CD8-positive, alpha-beta memory T cell (primary cell): ENCODE measurements around the gene FAM168A. TPM values are rescaled to one million over a fixed set of nuclear protein-coding genes. Genes with fewer than 3 reads are reported as not detected.

Source experiments
- CTCF ChIA-PET: fragments of 350-600 bp; sonication (Branson Sonifier 250); formaldehyde crosslinking; loops from one replicate; lab custom pipeline; 2021; ENCODE audit warnings: antibody characterized with exemption; lab: Charles Lee
- POLR2A ChIA-PET: fragments of 350-600 bp; sonication (Branson Sonifier 250); formaldehyde crosslinking; loops from one replicate; lab custom pipeline; 2021; ENCODE audit warnings: antibody characterized with exemption; lab: Charles Lee
- DNase-seq, 5 donors: peaks; one replicate each; pipeline versions ENCODE4 v3.0.0 to v3.0.0-alpha.2; 2020 to 2022; ENCODE audit warnings: mixed read lengths in 1 of 5
- H3K27ac ChIP-seq: one replicate; pipeline ENCODE4 v1.7.0; 2013; ENCODE audit warnings: low read depth, mild to moderate bottlenecking, low read length, moderate library complexity
- H3K27me3 ChIP-seq: 2 replicates; pipeline ENCODE4 v1.7.0; 2013; ENCODE audit warnings: low read length, mild to moderate bottlenecking; ENCODE audit not compliant: insufficient read depth, poor library complexity, severe bottlenecking
- H3K36me3 ChIP-seq: 2 replicates; pipeline ENCODE4 v1.7.0; 2013; ENCODE audit warnings: mild to moderate bottlenecking, low read length, moderate library complexity; ENCODE audit not compliant: insufficient read depth
- H3K4me1 ChIP-seq: 2 replicates; pipeline ENCODE4 v1.7.0; 2013; ENCODE audit warnings: mild to moderate bottlenecking, low read length, moderate library complexity; ENCODE audit not compliant: insufficient read depth
- H3K4me3 ChIP-seq: 2 replicates; pipeline ENCODE4 v1.7.0; 2013; ENCODE audit warnings: mild to moderate bottlenecking, low read length
- H3K9me3 ChIP-seq: 2 replicates; pipeline ENCODE4 v1.7.0; 2013; ENCODE audit warnings: mild to moderate bottlenecking, low read length
- H3K27ac Mint-ChIP-seq, 8 donors: one replicate each; pipeline ENCODE4 v1.8.0; 2020 to 2021; ENCODE audit warnings: mixed read lengths in 8 of 8, mild to moderate bottlenecking in 6 of 8, inconsistent platforms in 3 of 8, moderate library complexity in 3 of 8
- H3K27me3 Mint-ChIP-seq, 2 donors: one replicate each; pipeline ENCODE4 v1.8.0; 2020 to 2021; ENCODE audit warnings: mixed read lengths in 2 of 2, mild to moderate bottlenecking in 1 of 2, moderate library complexity in 1 of 2
- H3K36me3 Mint-ChIP-seq, 3 donors: one replicate each; pipeline ENCODE4 v1.8.0; 2020 to 2021; ENCODE audit warnings: mixed read lengths in 3 of 3, inconsistent platforms in 1 of 3, mild to moderate bottlenecking in 1 of 3
- H3K4me1 Mint-ChIP-seq, 3 donors: one replicate each; pipeline ENCODE4 v1.8.0; 2020 to 2021; ENCODE audit warnings: mixed read lengths in 3 of 3, inconsistent platforms in 1 of 3, mild to moderate bottlenecking in 1 of 3
- H3K4me3 Mint-ChIP-seq, 7 donors: one replicate each; pipeline ENCODE4 v1.8.0; 2020 to 2021; ENCODE audit warnings: mixed read lengths in 7 of 7, mild to moderate bottlenecking in 6 of 7, moderate library complexity in 4 of 7, inconsistent platforms in 2 of 7
- H3K9me3 Mint-ChIP-seq, 5 donors: one replicate each; pipeline ENCODE4 v1.8.0; 2020 to 2022; ENCODE audit warnings: mixed read lengths in 5 of 5, mild to moderate bottlenecking in 3 of 5, moderate library complexity in 2 of 5, inconsistent platforms in 1 of 5
- polyA plus RNA-seq: library from polyadenylated mRNA; unstranded; fragments of 300-500 nt; fragmentation: Illumina TruSeq; gene quantifications from one replicate; pipeline ENCODE4 v1.2.3, GENCODE V29; 2021
- total RNA-seq, 2 experiments: library from RNA; stranded (reverse); gene quantifications; one replicate each; pipeline ENCODE4 v1.2.3, GENCODE V29; 2021

Gene FAM168A
- total and polyA plus RNA-seq, 3 experiments from 2014 or later, result 2.5 to 13.1 (median 11.7) TPM

DNA sequence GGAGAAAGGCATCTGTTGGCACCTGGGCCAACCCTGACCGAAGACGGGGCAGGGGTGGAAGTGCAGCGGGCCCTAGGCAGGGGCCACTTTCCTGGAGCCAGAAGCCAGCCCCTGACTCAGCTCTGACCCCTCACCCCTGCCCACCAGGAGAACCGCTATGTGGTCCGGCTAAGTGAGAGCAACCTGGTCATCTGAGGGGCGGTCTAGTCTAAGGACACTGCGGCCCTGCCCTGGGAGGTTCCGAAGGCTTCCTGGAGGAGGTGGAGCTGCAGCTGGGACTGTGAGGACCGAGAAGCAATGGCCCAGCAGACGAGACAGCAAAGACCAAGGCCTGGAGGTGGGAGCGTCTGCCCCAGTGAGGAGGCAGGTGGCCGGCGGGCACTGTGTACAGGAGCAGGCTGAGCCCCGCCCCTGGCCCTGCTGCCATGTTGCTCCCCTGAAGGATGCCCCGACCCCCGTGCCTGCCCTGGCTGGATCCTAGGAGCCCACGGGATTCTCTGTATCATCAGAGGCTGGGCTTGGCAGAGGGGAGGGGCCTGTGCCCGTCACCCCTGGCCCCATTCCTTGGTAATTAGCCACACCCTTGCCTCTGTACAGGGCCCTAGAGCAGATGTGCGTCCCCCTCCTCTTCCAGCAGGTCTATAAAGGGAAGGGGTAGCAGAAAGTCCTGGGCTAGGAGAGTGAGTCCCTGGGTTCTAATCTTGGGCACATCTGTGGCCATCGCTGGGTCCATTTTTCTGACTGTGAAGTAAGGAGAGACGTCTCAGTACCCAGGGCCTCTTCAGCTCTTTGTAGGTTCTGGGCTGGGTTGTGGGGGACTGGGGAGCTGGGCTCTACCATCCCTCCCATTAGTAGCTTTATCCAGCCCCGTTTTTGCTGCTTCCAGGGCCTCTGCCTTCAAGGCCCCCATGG, 202.4 kb downstream of the FAM168A start:
- H3K27me3 Mint-ChIP-seq, result no peaks in the 10 kb centered on the region
- H3K9me3 Mint-ChIP-seq, result no peaks in the 10 kb centered on the region
- peak overlapping the region in 3 of 8 donors; percentile 22 to 29 (median 29) for H3K27ac Mint-ChIP-seq
- H3K4me1 Mint-ChIP-seq, result no peaks in the 10 kb centered on the region
- ChIA-PET POLR2A (no interaction called here), CTCF (interaction anchor here (1.1 to 9.1 kb wide), 2 partner anchors 45 to 55 kb away, joined by 3 to 190 read pairs; no protein-coding TSS in a partner anchor)
- Histone ChIP-seq H3K27ac (no peak overlapping the region), H3K4me1 (no peaks in the 10 kb centered on the region), H3K4me3 (no peak overlapping the region), H3K27me3 (no peaks in the 10 kb centered on the region), H3K36me3 (no peaks in the 10 kb centered on the region), H3K9me3 (no peaks in the 10 kb centered on the region)
- no peak for DNase-seq
- no peak overlapping the region for H3K4me3 Mint-ChIP-seq
- H3K36me3 Mint-ChIP-seq, result peaks cover 0 to 47% (median 0%) of the 10 kb centered on the region in 3 donors

DNA sequence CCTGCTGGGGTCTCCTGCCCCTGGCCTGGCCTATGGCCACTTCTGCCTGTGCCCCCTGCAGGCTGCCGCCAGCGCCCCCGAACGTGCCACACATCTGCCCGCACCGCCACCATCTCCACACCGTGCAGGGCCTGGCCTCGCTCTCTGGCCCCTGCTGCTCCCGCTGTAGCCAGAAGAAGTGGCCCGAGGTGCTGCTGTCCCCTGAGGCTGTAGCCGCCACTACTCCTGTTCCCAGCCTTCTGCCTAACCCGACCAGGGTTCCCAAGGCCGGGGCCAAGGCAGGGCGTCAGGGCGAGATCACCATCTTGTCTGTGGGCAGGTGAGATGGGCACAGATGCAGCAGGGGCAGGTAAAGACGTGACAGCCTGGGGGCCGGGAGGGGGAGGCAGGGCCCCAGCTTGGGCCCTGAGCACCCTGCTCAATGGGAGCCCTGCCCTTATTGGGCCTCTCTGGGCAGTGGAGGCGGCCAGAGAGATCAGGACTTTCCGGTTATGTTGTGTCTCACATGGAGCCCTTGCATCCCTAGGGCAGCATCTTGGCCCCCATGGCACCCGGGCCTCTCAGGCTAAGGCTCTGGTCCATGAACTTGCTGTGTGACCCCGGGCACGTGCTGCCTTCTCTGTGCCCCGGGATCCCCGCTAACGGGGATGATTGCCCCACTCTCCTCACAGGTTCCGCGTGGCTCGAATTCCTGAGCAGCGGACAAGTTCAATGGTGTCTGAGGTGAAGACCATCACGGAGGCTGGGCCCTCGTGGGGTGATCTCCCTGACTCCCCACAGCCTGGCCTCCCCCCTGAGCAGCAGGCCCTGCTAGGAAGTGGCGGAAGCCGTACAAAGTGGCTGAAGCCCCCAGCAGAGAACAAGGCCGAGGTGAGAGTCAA, 203.3 kb downstream of the FAM168A start:
- Mint-ChIP-seq H3K27ac (no peak overlapping the region), H3K9me3 (no peaks in the 10 kb centered on the region), H3K4me3 (no peak overlapping the region), H3K4me1 (peaks cover 4 to 5% (median 4%) of the 10 kb centered on the region in 3 donors), H3K27me3 (no peaks in the 10 kb centered on the region), H3K36me3 (peaks cover 0 to 52% (median 0%) of the 10 kb centered on the region in 3 donors)
- DNase-seq, result no peak
- Histone ChIP-seq H3K27me3 (no peaks in the 10 kb centered on the region), H3K4me3 (no peak overlapping the region), H3K4me1 (no peaks in the 10 kb centered on the region), H3K9me3 (no peaks in the 10 kb centered on the region), H3K27ac (no peak overlapping the region), H3K36me3 (no peaks in the 10 kb centered on the region)
- ChIA-PET POLR2A (interaction anchor here (1.9 kb wide), 1 partner anchor 29 kb away, joined by 4 read pairs; no protein-coding TSS in a partner anchor), CTCF (interaction anchor here (1.1 to 9.1 kb wide), 3 partner anchors 12 to 44 kb away, joined by 3 to 190 read pairs (median 4); no protein-coding TSS in a partner anchor)

DNA sequence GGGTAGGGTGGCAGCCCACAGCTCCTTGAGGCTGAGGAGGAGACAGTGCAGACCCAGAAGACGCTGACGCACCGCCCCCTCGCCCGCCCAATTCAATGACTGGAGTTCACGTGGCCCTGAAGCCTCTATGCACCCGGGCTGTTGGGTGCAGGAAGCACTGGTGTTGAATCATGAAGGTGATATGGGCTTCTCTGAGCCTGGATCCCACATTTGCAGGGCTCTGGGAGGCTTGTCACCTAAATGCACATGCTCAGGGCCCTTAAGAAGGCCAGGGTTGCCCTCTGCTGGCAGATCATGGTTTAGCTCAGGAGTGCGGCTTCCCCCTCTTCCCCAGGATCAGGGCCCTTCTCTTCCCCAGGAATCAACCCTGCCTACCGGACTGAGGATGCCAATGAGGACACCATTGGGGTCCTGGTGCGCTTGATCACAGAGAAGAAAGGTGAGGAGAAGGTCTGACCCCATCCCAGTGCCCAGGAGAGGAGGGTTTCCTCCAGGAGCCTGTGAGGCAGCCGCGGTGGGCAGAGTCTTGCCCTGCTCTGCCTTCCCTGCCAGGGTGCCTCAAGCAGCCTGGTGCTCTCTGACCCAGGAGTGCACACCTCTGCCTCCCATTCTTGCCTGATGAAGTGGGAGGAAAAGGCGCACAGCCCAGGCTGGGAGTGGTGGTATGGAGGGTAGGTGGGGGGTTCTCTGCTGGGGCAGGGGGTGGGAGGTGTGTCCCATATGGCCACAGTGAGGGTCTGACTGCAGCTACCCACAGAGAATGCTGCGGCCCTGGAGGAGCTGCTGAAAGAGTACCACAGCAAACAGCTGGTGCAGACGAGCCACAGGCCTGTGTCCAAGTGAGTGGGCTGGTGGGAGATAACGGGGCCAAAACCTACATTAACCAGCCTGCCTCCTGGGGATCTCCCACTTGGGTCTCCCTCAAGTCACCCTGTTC, 204.2 kb downstream of the FAM168A start:
- Histone ChIP-seq H3K27me3 (no peaks in the 10 kb centered on the region), H3K4me1 (no peaks in the 10 kb centered on the region), H3K36me3 (no peaks in the 10 kb centered on the region), H3K27ac (no peak overlapping the region), H3K4me3 (no peak overlapping the region), H3K9me3 (no peaks in the 10 kb centered on the region)
- peak; percentile 49 to 78 (median 55) for DNase-seq
- H3K9me3 Mint-ChIP-seq, result no peaks in the 10 kb centered on the region
- ChIA-PET POLR2A (interaction anchor here (0.8 to 1.9 kb wide), 3 partner anchors 9 to 42 kb away, joined by 3 to 5 read pairs (median 4); no protein-coding TSS in a partner anchor), CTCF (interaction anchor here (0.7 to 9.1 kb wide), 10 partner anchors 9 to 197 kb away, joined by 3 to 190 read pairs (median 4); partner anchors contain the start of genes ARHGEF17 and RELT)
- peaks cover 5 to 6% (median 6%) of the 10 kb centered on the region in 3 donors for H3K4me1 Mint-ChIP-seq
- peaks cover 0 to 3% of the 10 kb centered on the region in 2 donors for H3K27me3 Mint-ChIP-seq
- H3K27ac Mint-ChIP-seq, result peak overlapping the region in 5 of 8 donors; percentile 16 to 65 (median 42)
- H3K4me3 Mint-ChIP-seq, result peak overlapping the region in 2 of 7 donors; percentile 37 to 54
- H3K36me3 Mint-ChIP-seq, result peaks cover 0 to 54% (median 0%) of the 10 kb centered on the region in 3 donors

DNA sequence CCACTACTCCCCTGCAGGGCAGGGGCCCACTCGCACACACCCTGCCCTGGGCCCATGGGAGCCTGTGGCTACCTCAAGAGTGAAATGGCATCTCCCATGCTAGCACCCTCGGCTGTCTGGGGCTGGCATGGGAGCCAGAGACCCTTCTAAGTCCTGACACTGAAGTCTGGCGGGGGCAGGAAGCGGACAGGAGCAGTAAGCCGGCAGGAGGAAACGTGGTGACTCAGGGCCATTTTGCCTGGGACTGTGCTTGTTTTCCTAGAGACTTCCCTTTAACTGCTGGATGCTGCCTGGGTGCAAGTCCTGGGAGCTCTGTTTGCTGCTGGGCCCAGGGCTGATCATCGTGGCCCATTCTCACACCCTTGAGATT, 204.9 kb downstream of the FAM168A start:
- Histone ChIP-seq H3K4me1 (no peaks in the 10 kb centered on the region), H3K27ac (no peak overlapping the region), H3K4me3 (no peak overlapping the region), H3K27me3 (no peaks in the 10 kb centered on the region), H3K9me3 (no peaks in the 10 kb centered on the region), H3K36me3 (no peaks in the 10 kb centered on the region)
- Mint-ChIP-seq H3K4me3 (peak overlapping the region in 2 of 7 donors; percentile 37 to 54), H3K36me3 (peaks cover 0 to 58% (median 0%) of the 10 kb centered on the region in 3 donors), H3K27me3 (peaks cover 0 to 3% of the 10 kb centered on the region in 2 donors), H3K9me3 (no peaks in the 10 kb centered on the region), H3K4me1 (peaks cover 9 to 10% (median 10%) of the 10 kb centered on the region in 3 donors), H3K27ac (peak overlapping the region in 4 of 8 donors; percentile 36 to 65 (median 50))
- CTCF ChIA-PET, result interaction anchor here (0.7 to 9.1 kb wide), 8 partner anchors 9 to 198 kb away, joined by 3 to 190 read pairs (median 5); partner anchors contain the start of genes ARHGEF17 and RELT
- no peak for DNase-seq
- POLR2A ChIA-PET, result interaction anchor here (0.8 to 1.9 kb wide), 3 partner anchors 9 to 42 kb away, joined by 3 to 5 read pairs (median 4); no protein-coding TSS in a partner anchor

- peak overlapping the region in 1 of 8 donors; percentile 65 for H3K27ac Mint-ChIP-seq
- ChIA-PET POLR2A (interaction anchor here (0.8 to 1.9 kb wide), 2 partner anchors 8 to 27 kb away, joined by 3 to 4 read pairs; no protein-coding TSS in a partner anchor), CTCF (interaction anchor here (1.0 to 9.1 kb wide), 6 partner anchors 8 to 199 kb away, joined by 3 to 190 read pairs (median 7); partner anchors contain the start of genes ARHGEF17 and RELT)
- no peaks in the 10 kb centered on the region for H3K36me3 ChIP-seq
- H3K9me3 ChIP-seq, result no peaks in the 10 kb centered on the region
- H3K27me3 Mint-ChIP-seq, result peaks cover 0 to 3% of the 10 kb centered on the region in 2 donors
- no peak overlapping the region for H3K4me3 Mint-ChIP-seq
- no peak overlapping the region for H3K4me3 ChIP-seq
- no peak overlapping the region for H3K27ac ChIP-seq
- peaks cover 11 to 17% (median 12%) of the 10 kb centered on the region in 3 donors for H3K4me1 Mint-ChIP-seq
- H3K27me3 ChIP-seq, result no peaks in the 10 kb centered on the region
- peaks cover under 1% of the 10 kb centered on the region for H3K4me1 ChIP-seq
- H3K9me3 Mint-ChIP-seq, result no peaks in the 10 kb centered on the region
- DNase-seq, result no peak
- peaks cover 0 to 55% (median 0%) of the 10 kb centered on the region in 3 donors for H3K36me3 Mint-ChIP-seq
These were observed 205.6 kb downstream of the FAM168A start for GRCh38 chr11:73392108-73393010.

GRCh38 chr11:73391665-73392064, 206.2 kb downstream of the FAM168A start:
- no peaks in the 10 kb centered on the region for H3K27me3 ChIP-seq
- H3K4me3 ChIP-seq, result no peak overlapping the region
- Mint-ChIP-seq H3K4me1 (peaks cover 11 to 24% (median 16%) of the 10 kb centered on the region in 3 donors), H3K27me3 (peaks cover 0 to 3% of the 10 kb centered on the region in 2 donors), H3K4me3 (no peak overlapping the region), H3K9me3 (no peaks in the 10 kb centered on the region), H3K27ac (peak overlapping the region in 2 of 8 donors; percentile 20 to 65), H3K36me3 (peaks cover 0 to 50% (median 0%) of the 10 kb centered on the region in 3 donors)
- no peak overlapping the region for H3K27ac ChIP-seq
- no peaks in the 10 kb centered on the region for H3K9me3 ChIP-seq
- no peak for DNase-seq
- CTCF ChIA-PET, result interaction anchor here (0.9 to 9.1 kb wide), 2 partner anchors 40 to 41 kb away, joined by 3 to 190 read pairs; no protein-coding TSS in a partner anchor
- no peaks in the 10 kb centered on the region for H3K36me3 ChIP-seq
- H3K4me1 ChIP-seq, result peaks cover 7% of the 10 kb centered on the region
- POLR2A ChIA-PET, result no interaction called here
